WTC11 (cell line): ENCODE measurements around the gene ZC3H12D.

Experiments used
- E2F1 ChIP-seq: sonication (generic); formaldehyde crosslinking; IDR thresholded peaks from 2 replicates; pipeline ENCODE4 v1.8.0; 2022; ENCODE audit warnings: mild to moderate bottlenecking, missing genetic modification reagents
- ETV6 ChIP-seq: sonication (generic); formaldehyde crosslinking; IDR thresholded peaks from 2 replicates; pipeline ENCODE4 v1.8.1; 2022; ENCODE audit warnings: mild to moderate bottlenecking, missing genetic modification reagents
- FOXJ3 ChIP-seq: sonication (generic); formaldehyde crosslinking; IDR thresholded peaks from 2 replicates; pipeline ENCODE4 v1.9.0; 2021; ENCODE audit warnings: missing genetic modification reagents, mild to moderate bottlenecking, borderline replicate concordance
- SP1 ChIP-seq: sonication (generic); formaldehyde crosslinking; conservative IDR thresholded peaks from 2 replicates; pipeline ENCODE4 v1.8.1; 2022; ENCODE audit warnings: missing genetic modification reagents
- TF ChIP-seq, protein P1 (sequence below): sonication (generic); formaldehyde crosslinking; IDR thresholded peaks from 2 replicates; pipeline ENCODE4 v1.8.0; 2022; ENCODE audit warnings: mild to moderate bottlenecking, missing genetic modification reagents
- TF ChIP-seq, protein P2 (sequence below): fragments of 200-600 bp; IDR thresholded peaks from 2 replicates; pipeline ENCODE4 v1.8.0; 2022; ENCODE audit warnings: antibody characterized with exemption
- TF ChIP-seq, protein P3 (sequence below): sonication (generic); formaldehyde crosslinking; IDR thresholded peaks from 2 replicates; pipeline ENCODE4 v1.8.0; 2023; ENCODE audit warnings: missing genetic modification reagents

GRCh38 chr6:149421132-149421531 lies 63.7 kb downstream of the ZC3H12D start:
- TF ChIP-seq, protein P1, sequence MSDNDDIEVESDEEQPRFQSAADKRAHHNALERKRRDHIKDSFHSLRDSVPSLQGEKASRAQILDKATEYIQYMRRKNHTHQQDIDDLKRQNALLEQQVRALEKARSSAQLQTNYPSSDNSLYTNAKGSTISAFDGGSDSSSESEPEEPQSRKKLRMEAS (CRISPR knock-in tag) = no peak
- TF ChIP-seq SP1 = no peak
- TF ChIP-seq ETV6 (CRISPR knock-in tag) = no peak
- TF ChIP-seq, protein P2, sequence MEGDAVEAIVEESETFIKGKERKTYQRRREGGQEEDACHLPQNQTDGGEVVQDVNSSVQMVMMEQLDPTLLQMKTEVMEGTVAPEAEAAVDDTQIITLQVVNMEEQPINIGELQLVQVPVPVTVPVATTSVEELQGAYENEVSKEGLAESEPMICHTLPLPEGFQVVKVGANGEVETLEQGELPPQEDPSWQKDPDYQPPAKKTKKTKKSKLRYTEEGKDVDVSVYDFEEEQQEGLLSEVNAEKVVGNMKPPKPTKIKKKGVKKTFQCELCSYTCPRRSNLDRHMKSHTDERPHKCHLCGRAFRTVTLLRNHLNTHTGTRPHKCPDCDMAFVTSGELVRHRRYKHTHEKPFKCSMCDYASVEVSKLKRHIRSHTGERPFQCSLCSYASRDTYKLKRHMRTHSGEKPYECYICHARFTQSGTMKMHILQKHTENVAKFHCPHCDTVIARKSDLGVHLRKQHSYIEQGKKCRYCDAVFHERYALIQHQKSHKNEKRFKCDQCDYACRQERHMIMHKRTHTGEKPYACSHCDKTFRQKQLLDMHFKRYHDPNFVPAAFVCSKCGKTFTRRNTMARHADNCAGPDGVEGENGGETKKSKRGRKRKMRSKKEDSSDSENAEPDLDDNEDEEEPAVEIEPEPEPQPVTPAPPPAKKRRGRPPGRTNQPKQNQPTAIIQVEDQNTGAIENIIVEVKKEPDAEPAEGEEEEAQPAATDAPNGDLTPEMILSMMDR = no peak
- TF ChIP-seq E2F1 (CRISPR knock-in tag) = no peak
- TF ChIP-seq FOXJ3 (CRISPR knock-in tag) = no peak
- TF ChIP-seq, protein P3, sequence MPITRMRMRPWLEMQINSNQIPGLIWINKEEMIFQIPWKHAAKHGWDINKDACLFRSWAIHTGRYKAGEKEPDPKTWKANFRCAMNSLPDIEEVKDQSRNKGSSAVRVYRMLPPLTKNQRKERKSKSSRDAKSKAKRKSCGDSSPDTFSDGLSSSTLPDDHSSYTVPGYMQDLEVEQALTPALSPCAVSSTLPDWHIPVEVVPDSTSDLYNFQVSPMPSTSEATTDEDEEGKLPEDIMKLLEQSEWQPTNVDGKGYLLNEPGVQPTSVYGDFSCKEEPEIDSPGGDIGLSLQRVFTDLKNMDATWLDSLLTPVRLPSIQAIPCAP (CRISPR knock-in tag) = no peak
